Transverse colon (tissue), 4 donors: ENCODE data around the gene ENPP7. TPM values are rescaled to one million over a fixed set of nuclear protein-coding genes. Genes with fewer than 3 reads are reported as not detected.

Experiments used
- DNase-seq: peaks from one replicate; pipeline ENCODE4 v3.0.0-alpha.2; 2019
- H3K27ac ChIP-seq, 4 donors: fragments of 200-600 bp; sonication (generic); 2 replicates each; pipeline ENCODE4 v1.5.1; 2016 to 2018; ENCODE audit warnings: inconsistent platforms in 4 of 4
- H3K27me3 ChIP-seq: fragments of 200-600 bp; sonication (generic); 2 replicates; pipeline ENCODE4 v1.5.1; 2017; ENCODE audit warnings: inconsistent platforms
- H3K36me3 ChIP-seq, 4 donors: fragments of 200-600 bp; sonication (generic); 2 replicates each; pipeline ENCODE4 v1.5.1; 2017 to 2019; ENCODE audit warnings: inconsistent platforms in 4 of 4
- H3K4me1 ChIP-seq, 4 donors: fragments of 200-600 bp; sonication (generic); 2 replicates each; pipeline ENCODE4 v1.5.1; 2017 to 2020; ENCODE audit warnings: inconsistent platforms in 4 of 4
- H3K4me3 ChIP-seq, 4 donors: fragments of 200-600 bp; sonication (generic); 1 replicate in 1 of 4; 2 replicates in 3 of 4; pipeline versions ENCODE4 v1.5.1 to v1.6.1; 2017 to 2019; ENCODE audit warnings: inconsistent platforms in 4 of 4
- H3K9me3 ChIP-seq, 2 donors: fragments of 200-600 bp; sonication (generic); 2 replicates each; pipeline ENCODE4 v1.5.1; 2017 to 2019; ENCODE audit warnings: inconsistent platforms in 2 of 2
- EP300 ChIP-seq: sonication (generic); formaldehyde crosslinking; IDR thresholded peaks from one replicate; pipeline ENCODE4 v1.6.1; 2017; ENCODE audit warnings: antibody characterized with exemption, low read depth
- POLR2A ChIP-seq: fragments of 450-650 bp; IDR thresholded peaks from one replicate; pipeline ENCODE4 v1.6.1; 2016; ENCODE audit warnings: antibody characterized with exemption, mild to moderate bottlenecking, moderate library complexity
- POLR2AphosphoS5 ChIP-seq, 3 donors: sonication (generic); formaldehyde crosslinking; IDR thresholded peaks; one replicate each; pipeline ENCODE4 v1.6.1; 2016; ENCODE audit warnings: antibody characterized with exemption in 3 of 3
- WGBS, 2 donors: methylation state at CpG; one replicate each; pipeline ENCODE4 v1.1.5; 2018; ENCODE audit warnings: low coverage in 1 of 2; 5-methylcytosine and 5-hydroxymethylcytosine counted together
- in situ Hi-C, 4 donors: fragments of 200-750 bp; cut with MboI; loops; one replicate each; pipeline versions ENCODE4 v1.15.0 to v1.15.1; 2017; ENCODE audit warnings: low sequenced_read_pairs in 3 of 4, low pct_ligation_motif_present in 1 of 4, low pct_unique_long_range_greater_than_20kb in 1 of 4
- intact Hi-C: fragments of 100-400 bp; cut with DNase I; formaldehyde crosslinking; loops from one replicate; pipeline ENCODE4 v1.15.1; 2023; ENCODE audit warnings: low total_unique reads
- total RNA-seq, 4 donors: library from RNA; depleted of rRNA; stranded (reverse); fragments of >200 nt; gene quantifications; one replicate each; pipeline ENCODE4 v1.1.0, GENCODE V29; 2016
- TF ChIP-seq, protein P1 (sequence below), 5 experiments: fragments of 200-600 bp in 3 of 5; fragments of 450-650 bp in 2 of 5; sonication (generic) in 3 of 5; IDR thresholded peaks; 1 replicate in 2 of 5; 2 replicates in 3 of 5; pipeline ENCODE4 v1.5.1; 2016 to 2017; ENCODE audit warnings: antibody characterized with exemption in 5 of 5, inconsistent platforms in 3 of 5, mild to moderate bottlenecking in 2 of 5, moderate library complexity in 1 of 5

The ENPP7 gene
- total RNA-seq, 4 donors from 2014 or later: 0.16 TPM; not detected in 3

DNA sequence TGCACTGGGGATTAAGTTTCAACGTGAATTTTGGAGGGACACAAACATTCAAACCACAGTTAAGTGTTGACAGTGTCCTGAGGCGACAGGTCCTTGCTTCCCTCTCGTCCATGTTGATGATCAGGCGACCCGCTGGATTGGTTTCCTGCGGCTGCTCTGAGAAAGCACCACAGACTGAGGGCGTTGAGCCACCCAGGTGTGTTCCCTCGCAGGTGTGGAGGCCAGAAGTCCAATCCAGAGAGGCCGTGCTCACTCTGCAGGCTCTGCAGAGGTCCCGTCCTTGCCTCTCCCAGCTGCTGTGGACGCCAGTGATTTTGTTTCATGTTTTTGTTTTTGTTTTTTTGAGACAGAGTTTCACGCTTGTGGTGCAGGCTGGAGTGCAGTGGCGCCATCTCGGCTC, 24.8 kb downstream of the ENPP7 start:
- TF ChIP-seq, protein P1, sequence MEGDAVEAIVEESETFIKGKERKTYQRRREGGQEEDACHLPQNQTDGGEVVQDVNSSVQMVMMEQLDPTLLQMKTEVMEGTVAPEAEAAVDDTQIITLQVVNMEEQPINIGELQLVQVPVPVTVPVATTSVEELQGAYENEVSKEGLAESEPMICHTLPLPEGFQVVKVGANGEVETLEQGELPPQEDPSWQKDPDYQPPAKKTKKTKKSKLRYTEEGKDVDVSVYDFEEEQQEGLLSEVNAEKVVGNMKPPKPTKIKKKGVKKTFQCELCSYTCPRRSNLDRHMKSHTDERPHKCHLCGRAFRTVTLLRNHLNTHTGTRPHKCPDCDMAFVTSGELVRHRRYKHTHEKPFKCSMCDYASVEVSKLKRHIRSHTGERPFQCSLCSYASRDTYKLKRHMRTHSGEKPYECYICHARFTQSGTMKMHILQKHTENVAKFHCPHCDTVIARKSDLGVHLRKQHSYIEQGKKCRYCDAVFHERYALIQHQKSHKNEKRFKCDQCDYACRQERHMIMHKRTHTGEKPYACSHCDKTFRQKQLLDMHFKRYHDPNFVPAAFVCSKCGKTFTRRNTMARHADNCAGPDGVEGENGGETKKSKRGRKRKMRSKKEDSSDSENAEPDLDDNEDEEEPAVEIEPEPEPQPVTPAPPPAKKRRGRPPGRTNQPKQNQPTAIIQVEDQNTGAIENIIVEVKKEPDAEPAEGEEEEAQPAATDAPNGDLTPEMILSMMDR (IDR thresholded peaks at IDR 0.05): no peak
- TF ChIP-seq POLR2A: no peak
- H3K36me3 ChIP-seq: no peaks in the 10 kb centered on the region
- in situ Hi-C loops: no loop called here

DNA sequence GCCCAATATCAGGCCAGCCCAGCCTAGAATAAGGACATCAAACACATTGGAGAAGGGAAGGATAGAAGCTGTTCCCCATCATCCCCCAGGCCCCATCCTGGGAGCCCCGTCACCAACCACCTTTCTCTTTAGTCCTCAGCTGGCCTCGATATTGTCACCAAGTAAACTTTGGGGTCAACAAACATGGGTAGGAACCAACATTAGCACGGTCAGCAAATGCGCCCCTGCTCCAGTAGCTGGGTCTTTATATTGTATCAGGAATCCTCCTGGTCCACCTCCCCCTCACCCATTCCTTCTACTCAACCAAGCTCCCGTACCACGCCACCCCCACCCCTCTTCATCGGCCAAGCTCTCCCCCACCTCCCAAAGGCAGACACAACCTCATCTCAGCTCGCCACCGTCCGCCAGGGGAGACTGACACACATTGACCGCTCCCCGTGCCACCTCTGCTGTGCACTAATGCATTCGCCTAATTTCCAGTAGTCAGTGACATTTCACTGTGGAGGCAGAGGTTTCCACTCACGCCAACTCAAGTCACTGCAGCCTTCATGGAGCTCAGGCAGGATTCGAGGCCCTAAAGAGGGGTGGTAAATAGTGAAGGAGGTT, 26.5 kb downstream of the ENPP7 start:
- H3K9me3 ChIP-seq: no peaks in the 10 kb centered on the region
- 94 to 100% methylated on average over 1 to 15 of the region's 15 CpGs for WGBS, 2 donors
- H3K27me3 ChIP-seq: peaks cover 55% of the 10 kb centered on the region
- intact Hi-C loops: no loop called here
- H3K4me3 ChIP-seq: no peak overlapping the region
- DNase-seq: no peak
- H3K36me3 ChIP-seq: no peaks in the 10 kb centered on the region
- H3K4me1 ChIP-seq: no peaks in the 10 kb centered on the region
- TF ChIP-seq EP300 (no peak), POLR2A (no peak), POLR2AphosphoS5 (IDR thresholded peaks at IDR 0.05) (no peak)
- TF ChIP-seq, protein P1 (IDR thresholded peaks at IDR 0.05): no peak
- H3K27ac ChIP-seq: no peak overlapping the region
- in situ Hi-C loops: no loop called here

More for the DNA sequence above, 24.8 kb downstream of the ENPP7 start:
- Histone ChIP-seq H3K27me3 (peaks cover 71% of the 10 kb centered on the region), H3K4me3 (no peak overlapping the region), H3K9me3 (no peaks in the 10 kb centered on the region), H3K4me1 (no peaks in the 10 kb centered on the region), H3K27ac (no peak overlapping the region)
- intact Hi-C loops: no loop called here
- DNase-seq: no peak
- WGBS, 2 donors: 57 to 76% methylated on average over 1 to 14 of the region's 14 CpGs

GRCh38 chr17:79758271-79758670, 27.5 kb downstream of the ENPP7 start:
- TF ChIP-seq EP300 (no peak), POLR2A (no peak)
- TF ChIP-seq, protein P1 (IDR thresholded peaks at IDR 0.05): no peak
- no peak overlapping the region for H3K27ac ChIP-seq
- in situ Hi-C loops (no loop called here), intact Hi-C loops (no loop called here)
- no peaks in the 10 kb centered on the region for H3K4me1 ChIP-seq
- no peak overlapping the region for H3K4me3 ChIP-seq
- no peaks in the 10 kb centered on the region for H3K36me3 ChIP-seq
- no peak for DNase-seq
- WGBS, 2 donors: 83 to 84% methylated on average over 6 of the region's 6 CpGs
- peaks cover 45% of the 10 kb centered on the region for H3K27me3 ChIP-seq
- H3K9me3 ChIP-seq: no peaks in the 10 kb centered on the region

DNA sequence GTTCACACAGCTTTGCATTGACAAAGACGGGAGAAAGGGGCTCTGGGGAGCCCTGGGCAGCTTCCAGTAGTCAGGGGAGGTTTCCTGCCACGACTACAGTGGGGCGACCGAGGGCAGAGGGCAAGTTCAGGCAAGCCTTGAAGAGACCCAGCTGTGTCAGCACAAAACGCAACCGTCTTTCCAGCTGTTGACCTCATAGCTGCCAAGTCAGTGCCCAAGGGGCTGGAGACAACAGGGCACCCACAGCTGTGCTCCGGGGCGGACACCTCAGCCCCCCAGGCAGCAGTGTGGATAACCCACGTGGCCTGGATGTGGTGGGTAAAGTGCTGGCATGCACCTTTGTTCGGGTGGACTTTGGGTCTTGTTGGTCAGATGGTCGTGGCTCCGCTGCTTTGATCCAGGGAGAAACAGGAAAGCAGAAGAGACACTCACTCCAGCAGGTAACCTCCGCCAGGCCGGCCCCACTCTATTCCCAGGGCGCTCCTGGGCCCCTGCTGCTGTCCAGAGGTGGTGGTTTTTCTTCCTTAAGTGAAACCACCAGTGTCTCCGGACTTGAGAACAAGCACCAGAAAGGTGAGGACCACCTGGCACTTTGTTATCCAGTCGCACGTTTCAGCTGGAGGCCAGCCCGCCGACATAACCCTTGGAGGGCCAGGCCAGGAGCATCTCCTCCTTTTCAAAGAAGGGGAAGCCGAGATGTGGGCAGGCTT, 29.6 kb downstream of the ENPP7 start:
- peaks cover 26% of the 10 kb centered on the region for H3K27me3 ChIP-seq
- 80% methylated on average over 21 of the region's 21 CpGs; no CpG with 5 or more reads in 1 of the 2 donors for WGBS, 2 donors
- no peaks in the 10 kb centered on the region for H3K9me3 ChIP-seq
- H3K27ac ChIP-seq: no peak overlapping the region
- intact Hi-C loops (no loop called here), in situ Hi-C loops (no loop called here)
- no peaks in the 10 kb centered on the region for H3K36me3 ChIP-seq
- no peak for DNase-seq
- TF ChIP-seq EP300 (no peak), POLR2A (no peak), POLR2AphosphoS5 (IDR thresholded peaks at IDR 0.05) (no peak)
- TF ChIP-seq, protein P1 (IDR thresholded peaks at IDR 0.05): no peak
- H3K4me1 ChIP-seq: no peaks in the 10 kb centered on the region
- H3K4me3 ChIP-seq: no peak overlapping the region
